ENCODE measurements around the gene MTHFD2L.

The MTHFD2L gene

GRCh38 chr4:74293558-74293957, 135.6 kb downstream of the MTHFD2L start:
- no peaks in the 10 kb centered on the region for H3K36me3 ChIP-seq (ENCODE audit: insufficient read depth, low read depth, low read length)
- H3K27me3 ChIP-seq (ENCODE audit: insufficient read depth, low read length) = no peaks in the 10 kb centered on the region
- no peak overlapping the region for H3K4me3 ChIP-seq (ENCODE audit: low read length)
- no peaks in the 10 kb centered on the region for H3K4me1 ChIP-seq (ENCODE audit: insufficient read depth, low read length)
- no peaks in the 10 kb centered on the region for H3K9me3 ChIP-seq (ENCODE audit: insufficient read depth, low read depth, low read length)
- H3K27ac ChIP-seq (ENCODE audit: low read length) = no peak overlapping the region
- H3K9ac ChIP-seq (ENCODE audit: low read depth, low read length) = no peak overlapping the region

GRCh38 chr4:74294681-74295080, 136.8 kb downstream of the MTHFD2L start:
- H3K4me1 ChIP-seq (ENCODE audit: insufficient read depth, low read length) = no peaks in the 10 kb centered on the region

GRCh38 chr4:74297539-74297938, 139.6 kb downstream of the MTHFD2L start:
- no peaks in the 10 kb centered on the region for H3K4me1 ChIP-seq (ENCODE audit: insufficient read depth, low read length)
- H3K4me3 ChIP-seq (ENCODE audit: low read length) = no peak overlapping the region
- H3K9ac ChIP-seq (ENCODE audit: low read depth, low read length) = no peak overlapping the region
- H3K9me3 ChIP-seq (ENCODE audit: insufficient read depth, low read depth, low read length) = no peaks in the 10 kb centered on the region
- H3K27ac ChIP-seq (ENCODE audit: low read length) = no peak overlapping the region
- H3K36me3 ChIP-seq (ENCODE audit: insufficient read depth, low read depth, low read length) = no peaks in the 10 kb centered on the region
- no peaks in the 10 kb centered on the region for H3K27me3 ChIP-seq (ENCODE audit: insufficient read depth, low read length)

More at GRCh38 chr4:74294681-74295080, 136.8 kb downstream of the MTHFD2L start:
- Histone ChIP-seq H3K27me3 (ENCODE audit: insufficient read depth, low read length) (no peaks in the 10 kb centered on the region), H3K4me3 (ENCODE audit: low read length) (no peak overlapping the region), H3K27ac (ENCODE audit: low read length) (no peak overlapping the region), H3K9ac (ENCODE audit: low read depth, low read length) (no peak overlapping the region), H3K9me3 (ENCODE audit: insufficient read depth, low read depth, low read length) (no peaks in the 10 kb centered on the region), H3K36me3 (ENCODE audit: insufficient read depth, low read depth, low read length) (no peaks in the 10 kb centered on the region)

GRCh38 chr4:74304095-74304625, 146.2 kb downstream of the MTHFD2L start:
- Histone ChIP-seq H3K36me3 (ENCODE audit: insufficient read depth, low read depth, low read length) (no peaks in the 10 kb centered on the region), H3K9ac (ENCODE audit: low read depth, low read length) (no peak overlapping the region), H3K4me1 (ENCODE audit: insufficient read depth, low read length) (no peaks in the 10 kb centered on the region), H3K9me3 (ENCODE audit: insufficient read depth, low read depth, low read length) (no peaks in the 10 kb centered on the region), H3K27me3 (ENCODE audit: insufficient read depth, low read length) (no peaks in the 10 kb centered on the region), H3K4me3 (ENCODE audit: low read length) (no peak overlapping the region), H3K27ac (ENCODE audit: low read length) (no peak overlapping the region)

DNA sequence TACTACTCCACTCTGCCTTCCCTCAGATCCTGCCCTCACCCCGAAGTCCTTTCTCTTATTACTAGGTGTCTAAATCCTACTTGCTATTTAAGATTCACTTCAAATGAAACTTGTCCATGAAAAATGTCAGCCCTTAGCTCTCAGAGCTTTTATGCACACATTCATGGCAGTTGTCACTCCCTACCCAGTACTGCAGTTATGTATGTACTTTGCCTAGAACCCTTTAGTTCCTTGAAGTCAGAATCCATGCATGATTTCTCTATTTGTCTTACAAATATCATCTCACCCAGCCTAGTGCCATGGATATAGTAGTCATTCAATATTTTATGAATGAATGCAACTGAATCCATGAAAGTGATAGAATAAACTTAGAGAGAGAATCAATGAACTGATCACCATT, 147.1 kb downstream of the MTHFD2L start:
- H3K4me1 ChIP-seq (ENCODE audit: insufficient read depth, low read length) = no peaks in the 10 kb centered on the region
- no peak overlapping the region for H3K9ac ChIP-seq (ENCODE audit: low read depth, low read length)
- H3K27ac ChIP-seq (ENCODE audit: low read length) = no peak overlapping the region
- no peaks in the 10 kb centered on the region for H3K36me3 ChIP-seq (ENCODE audit: insufficient read depth, low read depth, low read length)
- no peak overlapping the region for H3K4me3 ChIP-seq (ENCODE audit: low read length)
- no peaks in the 10 kb centered on the region for H3K9me3 ChIP-seq (ENCODE audit: insufficient read depth, low read depth, low read length)
- no peaks in the 10 kb centered on the region for H3K27me3 ChIP-seq (ENCODE audit: insufficient read depth, low read length)

- Histone ChIP-seq H3K36me3 (ENCODE audit: insufficient read depth, low read depth, low read length) (no peaks in the 10 kb centered on the region), H3K9ac (ENCODE audit: low read depth, low read length) (no peak overlapping the region), H3K4me1 (ENCODE audit: insufficient read depth, low read length) (no peaks in the 10 kb centered on the region), H3K4me3 (ENCODE audit: low read length) (no peak overlapping the region), H3K27ac (ENCODE audit: low read length) (no peak overlapping the region), H3K27me3 (ENCODE audit: insufficient read depth, low read length) (no peaks in the 10 kb centered on the region), H3K9me3 (ENCODE audit: insufficient read depth, low read depth, low read length) (no peaks in the 10 kb centered on the region)
Observed at GRCh38 chr4:74307170-74307569, 149.3 kb downstream of the MTHFD2L start.

- Histone ChIP-seq H3K27ac (ENCODE audit: low read length) (no peak within 1 kb of the TSS), H3K9me3 (ENCODE audit: insufficient read depth, low read depth, low read length) (no peaks in the 10 kb centered on the region), H3K9ac (ENCODE audit: low read depth, low read length) (no peak within 1 kb of the TSS), H3K27me3 (ENCODE audit: insufficient read depth, low read length) (no peaks in the 10 kb centered on the region), H3K36me3 (ENCODE audit: insufficient read depth, low read depth, low read length) (no peaks in the 10 kb centered on the region), H3K4me1 (ENCODE audit: insufficient read depth, low read length) (no peaks in the 10 kb centered on the region), H3K4me3 (ENCODE audit: low read length) (no peak within 1 kb of the TSS)
Observed at GRCh38 chr4:74308215-74308614, 150.3 kb downstream of the MTHFD2L start, which contains the start of gene EPGN. Gene EPGN, plus strand, starts transcription at chr4:74308470. Its CDS starts 64 bp downstream, at chr4:74308534.

- H3K27me3 ChIP-seq (ENCODE audit: insufficient read depth, low read length) = no peaks in the 10 kb centered on the region
- H3K4me1 ChIP-seq (ENCODE audit: insufficient read depth, low read length) = no peaks in the 10 kb centered on the region
- no peaks in the 10 kb centered on the region for H3K9me3 ChIP-seq (ENCODE audit: insufficient read depth, low read depth, low read length)
- no peak overlapping the region for H3K4me3 ChIP-seq (ENCODE audit: low read length)
- no peaks in the 10 kb centered on the region for H3K36me3 ChIP-seq (ENCODE audit: insufficient read depth, low read depth, low read length)
- H3K9ac ChIP-seq (ENCODE audit: low read depth, low read length) = no peak overlapping the region
- no peak overlapping the region for H3K27ac ChIP-seq (ENCODE audit: low read length)
Observed at GRCh38 chr4:74309223-74309622, 151.3 kb downstream of the MTHFD2L start.

DNA sequence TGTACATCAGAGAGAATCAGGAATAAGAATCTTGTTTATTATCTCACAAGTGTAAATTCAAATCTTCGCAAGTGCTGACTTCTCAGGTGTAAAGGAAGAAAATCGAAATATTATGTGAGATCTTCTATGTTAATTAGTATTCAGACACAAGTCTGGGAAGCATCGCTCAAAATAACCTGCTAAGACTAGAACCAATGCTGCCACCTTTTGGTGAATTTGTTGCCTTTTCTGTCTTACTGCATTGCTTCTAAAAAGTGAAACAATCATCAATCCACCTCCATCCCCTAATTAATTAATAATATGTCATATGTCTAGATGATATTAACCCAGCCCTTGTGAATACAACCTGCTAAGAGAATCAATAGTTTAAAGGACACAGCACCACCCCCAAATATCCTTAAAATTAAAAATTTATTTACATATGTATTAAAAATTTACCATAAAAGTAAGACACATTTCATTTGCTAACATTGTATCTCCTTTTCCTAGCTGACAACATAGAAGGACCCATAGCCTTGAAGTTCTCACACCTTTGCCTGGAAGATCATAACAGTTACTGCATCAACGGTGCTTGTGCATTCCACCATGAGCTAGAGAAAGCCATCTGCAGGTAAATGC, 153.9 kb downstream of the MTHFD2L start:
- Histone ChIP-seq H3K9me3 (ENCODE audit: insufficient read depth, low read depth, low read length) (no peaks in the 10 kb centered on the region), H3K36me3 (ENCODE audit: insufficient read depth, low read depth, low read length) (no peaks in the 10 kb centered on the region), H3K27me3 (ENCODE audit: insufficient read depth, low read length) (no peaks in the 10 kb centered on the region), H3K9ac (ENCODE audit: low read depth, low read length) (no peak overlapping the region), H3K4me3 (ENCODE audit: low read length) (no peak overlapping the region), H3K27ac (ENCODE audit: low read length) (no peak overlapping the region), H3K4me1 (ENCODE audit: insufficient read depth, low read length) (no peaks in the 10 kb centered on the region)

GRCh38 chr4:74314329-74314728, 156.4 kb downstream of the MTHFD2L start:
- no peak overlapping the region for H3K9ac ChIP-seq (ENCODE audit: low read depth, low read length)
- H3K4me1 ChIP-seq (ENCODE audit: insufficient read depth, low read length) = no peaks in the 10 kb centered on the region
- H3K4me3 ChIP-seq (ENCODE audit: low read length) = no peak overlapping the region
- no peaks in the 10 kb centered on the region for H3K27me3 ChIP-seq (ENCODE audit: insufficient read depth, low read length)
- no peaks in the 10 kb centered on the region for H3K36me3 ChIP-seq (ENCODE audit: insufficient read depth, low read depth, low read length)
- H3K27ac ChIP-seq (ENCODE audit: low read length) = no peak overlapping the region
- H3K9me3 ChIP-seq (ENCODE audit: insufficient read depth, low read depth, low read length) = no peaks in the 10 kb centered on the region

DNA sequence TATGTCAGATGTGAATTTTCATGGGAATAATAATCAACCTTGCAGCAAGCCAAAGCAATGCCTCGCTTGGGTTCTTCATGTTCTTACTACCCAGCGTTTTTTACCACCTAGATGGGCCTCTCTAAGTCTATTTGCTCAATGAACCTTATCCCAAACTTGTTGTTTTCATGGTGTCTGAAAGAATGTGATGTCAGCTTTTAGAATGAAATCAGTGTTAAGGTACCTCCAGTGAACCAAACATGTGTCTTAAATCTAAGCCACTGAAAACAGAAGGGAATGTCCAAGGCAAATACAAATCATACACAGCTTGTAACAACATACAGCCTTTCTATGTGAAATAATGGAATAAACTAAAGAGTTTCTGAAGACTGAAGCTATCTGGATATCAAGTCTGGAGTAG, 157.0 kb downstream of the MTHFD2L start:
- Histone ChIP-seq H3K9me3 (ENCODE audit: insufficient read depth, low read depth, low read length) (no peaks in the 10 kb centered on the region), H3K4me1 (ENCODE audit: insufficient read depth, low read length) (no peaks in the 10 kb centered on the region), H3K27me3 (ENCODE audit: insufficient read depth, low read length) (no peaks in the 10 kb centered on the region), H3K36me3 (ENCODE audit: insufficient read depth, low read depth, low read length) (no peaks in the 10 kb centered on the region), H3K9ac (ENCODE audit: low read depth, low read length) (no peak overlapping the region), H3K27ac (ENCODE audit: low read length) (no peak overlapping the region), H3K4me3 (ENCODE audit: low read length) (no peak overlapping the region)

DNA sequence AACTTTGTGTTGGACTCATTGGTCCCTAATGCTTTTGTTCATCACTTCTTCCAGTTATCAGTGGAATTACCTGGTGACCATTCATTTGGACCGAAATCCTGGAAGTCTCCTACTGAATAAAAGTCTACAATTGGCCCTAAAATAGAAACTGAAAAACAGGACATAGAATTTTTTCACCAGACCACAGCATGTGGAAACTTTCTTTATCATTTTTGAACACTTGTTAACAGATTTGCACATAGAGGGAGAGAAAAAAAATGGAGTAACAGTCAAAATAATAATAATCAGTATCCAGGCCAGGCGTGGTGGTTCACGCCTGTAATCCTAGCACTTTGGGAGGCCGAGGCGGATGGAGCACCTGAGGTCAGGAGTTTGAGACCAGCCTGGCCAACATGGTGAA, 157.5 kb downstream of the MTHFD2L start:
- Histone ChIP-seq H3K9ac (ENCODE audit: low read depth, low read length) (no peak overlapping the region), H3K4me3 (ENCODE audit: low read length) (no peak overlapping the region), H3K27me3 (ENCODE audit: insufficient read depth, low read length) (no peaks in the 10 kb centered on the region), H3K36me3 (ENCODE audit: insufficient read depth, low read depth, low read length) (no peaks in the 10 kb centered on the region), H3K27ac (ENCODE audit: low read length) (no peak overlapping the region), H3K9me3 (ENCODE audit: insufficient read depth, low read depth, low read length) (no peaks in the 10 kb centered on the region), H3K4me1 (ENCODE audit: insufficient read depth, low read length) (no peaks in the 10 kb centered on the region)

All from iPS-20b (cell line).